Stimulated activated CD8-positive, alpha-beta memory T cell treated with anti-CD3 and anti-CD28 coated beads, Interleukin-15, amount 100 ng/mL, for 4 hours (primary cell): Measurements from ENCODE around the gene ZNF836.

Source experiments
- DNase-seq, 2 donors: peaks; one replicate each; pipeline ENCODE4 v3.0.0-alpha.2; 2020; ENCODE audit warnings: low read depth in 2 of 2

The ZNF836 gene

GRCh38 chr19:52188822-52189734 lies 17.7 kb upstream of the ZNF836 start:
- peak in 1 of 2 donors; percentile 1 for DNase-seq

GRCh38 chr19:52187407-52187806 lies 16.0 kb upstream of the ZNF836 start:
- no peak for DNase-seq

- no peak for DNase-seq
Observed at GRCh38 chr19:52176574-52176973, 5.2 kb upstream of the ZNF836 start.

GRCh38 chr19:52172347-52172746 lies 926 bp upstream of the ZNF836 start:
- DNase-seq = no peak

GRCh38 chr19:52170863-52171320 lies 529 bp downstream of the ZNF836 start:
- DNase-seq = no peak

GRCh38 chr19:52170304-52170703 lies 1.1 kb downstream of the ZNF836 start:
- no peak for DNase-seq

GRCh38 chr19:52155596-52156359 lies 15.6 kb downstream of the ZNF836 start:
- no peak for DNase-seq

- no peak for DNase-seq
Observed at GRCh38 chr19:52148256-52148655, 23.2 kb downstream of the ZNF836 start.

GRCh38 chr19:52142001-52142595 lies 29.3 kb downstream of the ZNF836 start:
- no peak for DNase-seq

- no peak for DNase-seq
Observed at GRCh38 chr19:52141203-52141602, 30.2 kb downstream of the ZNF836 start.

- DNase-seq = no peak
Observed at GRCh38 chr19:52140032-52140710, 31.2 kb downstream of the ZNF836 start.

GRCh38 chr19:52139252-52140031 lies 32.0 kb downstream of the ZNF836 start, which contains the start of gene ZNF616:
Gene ZNF616, minus strand, starts transcription at chr19:52139938. Its CDS starts 9,426 bp downstream, at chr19:52130512.
- peak; percentile 91 to 94 for DNase-seq

- DNase-seq = no peak
Observed at GRCh38 chr19:52138983-52139251, 32.5 kb downstream of the ZNF836 start.

GRCh38 chr19:52138278-52138982 lies 33.0 kb downstream of the ZNF836 start:
- no peak for DNase-seq

GRCh38 chr19:52120286-52120685 lies 51.1 kb downstream of the ZNF836 start:
- no peak for DNase-seq

GRCh38 chr19:52115526-52116053 lies 55.8 kb downstream of the ZNF836 start:
- no peak for DNase-seq

GRCh38 chr19:52114691-52115090 lies 56.7 kb downstream of the ZNF836 start:
- DNase-seq = no peak

GRCh38 chr19:52112624-52113023 lies 58.8 kb downstream of the ZNF836 start:
- no peak for DNase-seq

GRCh38 chr19:52110780-52111179 lies 60.6 kb downstream of the ZNF836 start:
- DNase-seq = no peak
